AG08395 (cell line): ENCODE measurements around the gene MAB21L3.
"Not testable (repeated sequence)": the region's sequence is repeated elsewhere in the genome, so short reads cannot be mapped to it uniquely, and the experiment has no call there.

Experiments
- DNase-seq: peaks from one replicate; pipeline ENCODE4 v3.0.0; 2012; ENCODE audit warnings: mixed read lengths, low spot score

The MAB21L3 gene

GRCh38 chr1:116138277-116138792 is 27.1 kb downstream of the MAB21L3 start:
- DNase-seq: no peak

GRCh38 chr1:116139592-116140134 is 28.5 kb downstream of the MAB21L3 start:
- DNase-seq: no peak

- DNase-seq: no peak
Observed at GRCh38 chr1:116144151-116144550, 33.0 kb downstream of the MAB21L3 start.

GRCh38 chr1:116146447-116147113 is 35.4 kb downstream of the MAB21L3 start:
- DNase-seq: not testable (repeated sequence)

- DNase-seq: no peak
Observed at GRCh38 chr1:116147114-116147510, 35.9 kb downstream of the MAB21L3 start.

GRCh38 chr1:116147972-116148371 is 36.8 kb downstream of the MAB21L3 start:
- no peak for DNase-seq

GRCh38 chr1:116148967-116149366 is 37.8 kb downstream of the MAB21L3 start:
- no peak for DNase-seq

GRCh38 chr1:116150368-116150767 is 39.2 kb downstream of the MAB21L3 start:
- no peak for DNase-seq

GRCh38 chr1:116151739-116152576 is 40.8 kb downstream of the MAB21L3 start:
- DNase-seq: peak; percentile 93

- DNase-seq: no peak
Observed at GRCh38 chr1:116152577-116152943, 41.4 kb downstream of the MAB21L3 start.

GRCh38 chr1:116152950-116153691 is 41.9 kb downstream of the MAB21L3 start:
- DNase-seq: no peak

GRCh38 chr1:116153692-116154031 is 42.5 kb downstream of the MAB21L3 start:
- DNase-seq: no peak

- DNase-seq: no peak
Observed at GRCh38 chr1:116154536-116154935, 43.3 kb downstream of the MAB21L3 start.

- DNase-seq: no peak
Observed at GRCh38 chr1:116157096-116157495, 45.9 kb downstream of the MAB21L3 start.

GRCh38 chr1:116159177-116159576 is 48.0 kb downstream of the MAB21L3 start:
- no peak for DNase-seq

GRCh38 chr1:116159611-116160010 is 48.4 kb downstream of the MAB21L3 start:
- DNase-seq: no peak

GRCh38 chr1:116161390-116161789 is 50.2 kb downstream of the MAB21L3 start:
- no peak for DNase-seq

- DNase-seq: no peak
Observed at GRCh38 chr1:116161877-116162390, 50.7 kb downstream of the MAB21L3 start.

- DNase-seq: no peak
Observed at GRCh38 chr1:116163533-116163932, 52.3 kb downstream of the MAB21L3 start.

GRCh38 chr1:116164150-116164549 is 53.0 kb downstream of the MAB21L3 start:
- DNase-seq: no peak

- DNase-seq: no peak
Observed at GRCh38 chr1:116164604-116165368, 53.6 kb downstream of the MAB21L3 start.
